ENCODE results near the gene KRT32. TPM values are rescaled to one million over a fixed set of nuclear protein-coding genes. Genes with fewer than 3 reads are reported as not detected.
A peak's percentile ranks its signal among the peaks of the same experiment; 100 is the strongest.

KRT32 gene
- polyA plus RNA-seq, 1 experiment: 0.40 TPM

DNA sequence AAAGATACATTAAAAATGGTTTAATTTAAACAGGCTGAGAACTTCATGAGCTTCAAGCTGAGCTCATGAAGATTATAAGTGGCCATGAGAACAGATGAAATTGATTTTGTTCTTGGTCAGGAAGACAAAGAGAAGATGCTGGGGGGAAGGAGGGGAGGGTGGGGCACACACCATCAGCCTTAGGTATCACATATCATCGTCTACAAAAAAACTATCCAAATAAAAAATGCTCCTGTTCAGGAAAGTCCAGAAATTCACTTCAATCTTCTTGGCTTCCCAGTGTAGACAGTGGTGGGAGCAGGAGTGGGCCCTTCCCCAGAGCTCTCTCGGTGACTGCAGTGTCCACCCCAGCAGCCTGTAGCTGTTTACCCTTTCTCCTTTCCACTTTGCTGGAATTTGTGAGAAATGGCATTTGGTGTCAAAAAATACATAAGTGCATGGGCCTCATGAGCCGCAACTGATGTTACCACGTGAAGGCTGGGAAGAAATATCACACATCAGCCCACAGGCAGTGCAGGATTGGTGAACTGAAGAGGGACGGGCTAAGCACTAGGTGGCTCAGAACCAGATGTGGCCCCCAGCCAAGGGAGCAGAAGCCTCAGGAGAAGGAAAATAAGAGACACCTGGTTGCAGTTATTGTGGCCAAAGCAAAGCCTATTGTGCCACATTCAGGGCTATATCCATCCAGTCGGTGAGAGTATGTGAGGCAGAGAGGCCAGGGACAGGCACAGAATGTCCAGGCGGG, 48.9 kb downstream of the KRT32 start:
- CTCF ChIA-PET: interaction anchor here (0.8 to 3.9 kb wide), 8 partner anchors 13 to 561 kb away, joined by 3 to 28 read pairs (median 3); no protein-coding TSS in a partner anchor
- POLR2A ChIA-PET: interaction anchor here (0.6 to 1.0 kb wide), 3 partner anchors 10 to 370 kb away, joined by 3 read pairs; no protein-coding TSS in a partner anchor

DNA sequence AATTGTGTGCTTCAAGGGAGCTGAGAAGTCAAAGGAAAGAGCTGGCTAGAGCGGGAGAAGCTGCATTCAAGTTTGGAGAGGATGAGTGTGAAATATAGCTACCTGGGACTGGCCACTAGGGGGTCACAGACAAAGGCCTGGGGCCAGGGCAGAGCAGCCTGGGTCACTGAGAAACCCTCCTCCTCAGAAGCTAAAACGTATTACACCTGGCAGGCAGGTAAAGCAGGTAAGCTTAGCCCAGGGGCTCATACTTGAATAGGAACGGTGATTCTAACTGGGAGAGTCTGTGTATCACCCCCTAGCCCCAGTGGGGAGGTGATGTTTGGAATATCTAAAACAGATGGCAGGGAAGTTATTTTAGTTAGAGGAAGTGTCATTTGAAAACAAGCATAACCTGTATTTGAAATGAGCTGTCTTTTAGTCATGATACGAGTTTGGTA, 49.6 kb downstream of the KRT32 start:
- ChIA-PET CTCF (interaction anchor here (0.8 to 3.9 kb wide), 8 partner anchors 12 to 561 kb away, joined by 3 to 28 read pairs (median 3); no protein-coding TSS in a partner anchor), POLR2A (interaction anchor here (0.6 to 1.0 kb wide), 3 partner anchors 11 to 369 kb away, joined by 3 read pairs; no protein-coding TSS in a partner anchor)
- H3K27me3 ChIP-seq (ENCODE audit: control insufficient read depth, insufficient read depth, low read length): no peaks in the 10 kb centered on the region
- TF ChIP-seq, protein P1, sequence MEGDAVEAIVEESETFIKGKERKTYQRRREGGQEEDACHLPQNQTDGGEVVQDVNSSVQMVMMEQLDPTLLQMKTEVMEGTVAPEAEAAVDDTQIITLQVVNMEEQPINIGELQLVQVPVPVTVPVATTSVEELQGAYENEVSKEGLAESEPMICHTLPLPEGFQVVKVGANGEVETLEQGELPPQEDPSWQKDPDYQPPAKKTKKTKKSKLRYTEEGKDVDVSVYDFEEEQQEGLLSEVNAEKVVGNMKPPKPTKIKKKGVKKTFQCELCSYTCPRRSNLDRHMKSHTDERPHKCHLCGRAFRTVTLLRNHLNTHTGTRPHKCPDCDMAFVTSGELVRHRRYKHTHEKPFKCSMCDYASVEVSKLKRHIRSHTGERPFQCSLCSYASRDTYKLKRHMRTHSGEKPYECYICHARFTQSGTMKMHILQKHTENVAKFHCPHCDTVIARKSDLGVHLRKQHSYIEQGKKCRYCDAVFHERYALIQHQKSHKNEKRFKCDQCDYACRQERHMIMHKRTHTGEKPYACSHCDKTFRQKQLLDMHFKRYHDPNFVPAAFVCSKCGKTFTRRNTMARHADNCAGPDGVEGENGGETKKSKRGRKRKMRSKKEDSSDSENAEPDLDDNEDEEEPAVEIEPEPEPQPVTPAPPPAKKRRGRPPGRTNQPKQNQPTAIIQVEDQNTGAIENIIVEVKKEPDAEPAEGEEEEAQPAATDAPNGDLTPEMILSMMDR (IDR thresholded peaks at IDR 0.05; ENCODE audit: insufficient read depth, low read depth, low read length): peak; percentile 29; the same call in 1 of the 2 replicates
- no peak for DNase-seq (ENCODE audit: low read depth)
- no peaks in the 10 kb centered on the region for H3K36me3 ChIP-seq (ENCODE audit: control insufficient read depth, insufficient read depth, low read length)
- no peak overlapping the region for H3K4me3 ChIP-seq (ENCODE audit: low read depth, low read length)

More for the DNA sequence above, 48.9 kb downstream of the KRT32 start:
- TF ChIP-seq, protein P1 (IDR thresholded peaks at IDR 0.05; ENCODE audit: insufficient read depth, low read depth, low read length): no peak
- Histone ChIP-seq H3K36me3 (ENCODE audit: control insufficient read depth, insufficient read depth, low read length) (no peaks in the 10 kb centered on the region), H3K4me3 (ENCODE audit: low read depth, low read length) (no peak overlapping the region), H3K27me3 (ENCODE audit: control insufficient read depth, insufficient read depth, low read length) (no peaks in the 10 kb centered on the region)
- DNase-seq (ENCODE audit: low read depth): no peak

DNA sequence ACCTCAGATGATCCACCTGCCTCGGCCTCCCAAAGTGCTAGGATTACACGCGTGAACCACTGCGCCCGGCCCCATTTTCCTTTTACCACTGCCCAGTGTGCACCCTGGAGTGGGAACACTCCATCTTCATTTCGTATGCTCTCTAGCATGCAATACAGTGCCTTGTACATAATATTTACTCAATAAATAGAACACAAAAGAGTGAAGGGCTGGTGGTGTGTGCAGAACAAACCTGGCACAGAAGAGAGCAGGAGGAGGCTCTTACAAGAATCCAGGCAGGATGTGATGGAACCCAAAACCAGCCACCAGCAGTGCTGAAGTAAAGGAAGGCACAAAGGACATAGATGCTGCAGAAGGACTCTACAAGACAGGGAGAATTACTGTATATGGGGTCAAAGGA, 50.1 kb downstream of the KRT32 start:
- POLR2A ChIA-PET: interaction anchor here (0.8 to 1.0 kb wide), 2 partner anchors 37 to 369 kb away, joined by 3 to 6 read pairs; no protein-coding TSS in a partner anchor
- Histone ChIP-seq H3K27me3 (ENCODE audit: control insufficient read depth, insufficient read depth, low read length) (no peaks in the 10 kb centered on the region), H3K36me3 (ENCODE audit: control insufficient read depth, insufficient read depth, low read length) (no peaks in the 10 kb centered on the region), H3K4me3 (ENCODE audit: low read depth, low read length) (no peak overlapping the region)
- CTCF ChIA-PET: interaction anchor here (0.8 to 3.9 kb wide), 4 partner anchors 12 to 560 kb away, joined by 3 to 28 read pairs (median 5); no protein-coding TSS in a partner anchor
- DNase-seq (ENCODE audit: low read depth): no peak
- TF ChIP-seq, protein P1 (IDR thresholded peaks at IDR 0.05; ENCODE audit: insufficient read depth, low read depth, low read length): no peak

DNA sequence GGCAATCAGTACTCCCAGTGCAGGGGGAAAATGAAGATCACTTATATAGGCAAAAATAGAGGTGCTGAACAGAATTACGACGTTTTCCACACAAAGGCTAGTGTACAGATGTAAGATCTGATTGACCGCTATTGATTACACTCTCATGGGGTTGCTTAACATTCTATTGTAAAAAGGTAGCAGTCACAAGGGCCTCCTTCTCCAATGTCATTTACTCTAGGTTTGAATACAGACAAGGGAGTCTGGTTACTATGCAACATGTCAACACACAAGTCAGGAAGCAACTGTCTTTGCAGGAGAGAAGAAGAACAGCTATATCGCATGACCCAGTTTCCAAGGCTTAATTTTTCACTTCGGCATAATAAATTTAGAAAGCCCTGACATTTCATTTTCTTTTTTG, 50.7 kb downstream of the KRT32 start:
- Histone ChIP-seq H3K36me3 (ENCODE audit: control insufficient read depth, insufficient read depth, low read length) (no peaks in the 10 kb centered on the region), H3K27me3 (ENCODE audit: control insufficient read depth, insufficient read depth, low read length) (no peaks in the 10 kb centered on the region), H3K4me3 (ENCODE audit: low read depth, low read length) (no peak overlapping the region)
- TF ChIP-seq, protein P1 (IDR thresholded peaks at IDR 0.05; ENCODE audit: insufficient read depth, low read depth, low read length): no peak
- DNase-seq (ENCODE audit: low read depth): no peak
- ChIA-PET CTCF (interaction anchor here (0.9 to 3.9 kb wide), 3 partner anchors 11 to 80 kb away, joined by 3 to 28 read pairs (median 3); no protein-coding TSS in a partner anchor), POLR2A (interaction anchor here (0.8 kb wide), 1 partner anchor 36 kb away, joined by 6 read pairs; no protein-coding TSS in a partner anchor)

DNA sequence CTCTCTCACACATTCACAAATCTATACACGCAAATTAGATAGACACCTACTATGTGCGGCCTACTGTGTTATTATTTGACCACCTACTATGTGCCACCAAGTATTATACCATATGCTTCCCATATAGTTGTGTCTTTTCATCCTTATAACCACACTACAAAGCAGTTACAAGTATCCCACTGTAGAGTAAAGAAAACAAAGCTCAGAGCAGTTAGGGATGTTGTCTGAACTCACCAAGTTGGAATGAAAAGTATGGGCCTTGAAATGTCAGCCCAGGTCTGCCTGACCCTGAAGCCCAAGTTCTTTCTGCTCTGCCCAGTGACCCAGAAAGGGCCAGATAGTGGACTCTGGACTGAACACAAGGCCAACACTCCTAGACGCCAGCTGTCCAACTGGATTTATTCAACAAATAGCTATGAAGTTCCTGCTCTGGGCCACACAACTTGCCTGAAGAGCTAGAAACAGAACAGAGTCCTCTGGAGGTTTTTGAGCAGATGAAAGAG, 51.3 kb downstream of the KRT32 start:
- POLR2A ChIA-PET: interaction anchor here (0.7 kb wide), 1 partner anchor 16 kb away, joined by 5 read pairs; no protein-coding TSS in a partner anchor
- Histone ChIP-seq H3K36me3 (ENCODE audit: control insufficient read depth, insufficient read depth, low read length) (no peaks in the 10 kb centered on the region), H3K27me3 (ENCODE audit: control insufficient read depth, insufficient read depth, low read length) (no peaks in the 10 kb centered on the region), H3K4me3 (ENCODE audit: low read depth, low read length) (no peak overlapping the region)
- TF ChIP-seq, protein P1 (IDR thresholded peaks at IDR 0.05; ENCODE audit: insufficient read depth, low read depth, low read length): no peak
- peak; percentile 69 for DNase-seq (ENCODE audit: low read depth)
- CTCF ChIA-PET: interaction anchor here (0.8 to 3.9 kb wide), 6 partner anchors 10 to 507 kb away, joined by 3 to 28 read pairs (median 3); no protein-coding TSS in a partner anchor

All from BJ (cell line).